ENCODE results near the gene BIRC5. TPM values are rescaled to one million over a fixed set of nuclear protein-coding genes. Genes with fewer than 3 reads are reported as not detected.
A peak's percentile ranks its signal among the peaks of the same experiment; 100 is the strongest.
"Not testable (repeated sequence)": the region's sequence is repeated elsewhere in the genome, so short reads cannot be mapped to it uniquely, and the experiment has no call there.

BIRC5 gene
- total RNA-seq, result 10.3 and 50.3 TPM in 2 replicates

DNA sequence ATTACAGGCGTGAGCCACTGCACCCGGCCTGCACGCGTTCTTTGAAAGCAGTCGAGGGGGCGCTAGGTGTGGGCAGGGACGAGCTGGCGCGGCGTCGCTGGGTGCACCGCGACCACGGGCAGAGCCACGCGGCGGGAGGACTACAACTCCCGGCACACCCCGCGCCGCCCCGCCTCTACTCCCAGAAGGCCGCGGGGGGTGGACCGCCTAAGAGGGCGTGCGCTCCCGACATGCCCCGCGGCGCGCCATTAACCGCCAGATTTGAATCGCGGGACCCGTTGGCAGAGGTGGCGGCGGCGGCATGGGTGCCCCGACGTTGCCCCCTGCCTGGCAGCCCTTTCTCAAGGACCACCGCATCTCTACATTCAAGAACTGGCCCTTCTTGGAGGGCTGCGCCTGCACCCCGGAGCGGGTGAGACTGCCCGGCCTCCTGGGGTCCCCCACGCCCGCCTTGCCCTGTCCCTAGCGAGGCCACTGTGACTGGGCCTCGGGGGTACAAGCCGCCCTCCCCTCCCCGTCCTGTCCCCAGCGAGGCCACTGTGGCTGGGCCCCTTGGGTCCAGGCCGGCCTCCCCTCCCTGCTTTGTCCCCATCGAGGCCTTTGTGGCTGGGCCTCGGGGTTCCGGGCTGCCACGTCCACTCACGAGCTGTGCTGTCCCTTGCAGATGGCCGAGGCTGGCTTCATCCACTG is at the start of gene BIRC5:
BIRC5 (plus strand) TSS at position 238 of the 690 bp plus-strand sequence; CDS start at position 302, 64 bp downstream.
- DNase-seq (ENCODE audit: low read depth in 2 of 2), result peak; percentile 84 to 91

- no peak for DNase-seq (ENCODE audit: low read depth in 2 of 2)
Measured at GRCh38 chr17:78164748-78165607, 49.1 kb upstream of the BIRC5 start.

DNA sequence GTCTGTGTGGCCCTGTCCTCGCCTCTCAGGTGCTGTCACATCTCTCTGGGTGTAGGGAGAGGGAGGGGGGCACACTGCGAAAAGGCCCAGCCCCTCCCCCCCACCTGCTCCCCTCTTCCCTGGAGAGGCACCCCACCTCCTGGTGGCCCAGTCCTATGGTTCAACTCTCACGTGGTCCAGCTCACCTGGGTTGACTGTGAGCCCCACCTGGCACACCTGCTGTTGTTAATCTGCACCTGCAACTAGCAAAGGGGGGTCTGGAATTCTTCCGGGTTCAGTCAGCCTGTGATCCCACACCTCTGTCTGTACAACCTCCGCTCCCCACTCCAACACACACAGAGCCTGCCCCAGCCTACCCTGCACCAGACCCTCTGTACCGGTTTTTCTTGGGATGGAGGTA is 47.6 kb upstream of the BIRC5 start:
- no peak for DNase-seq (ENCODE audit: low read depth in 2 of 2)

- peak; percentile 41 to 80 for DNase-seq (ENCODE audit: low read depth in 2 of 2)
Measured at GRCh38 chr17:78168242-78168902, 45.7 kb upstream of the BIRC5 start, which contains the start of gene SYNGR2. Gene SYNGR2 (plus strand): TSS chr17:78168581. CDS start chr17:78168617, 36 bp downstream.

GRCh38 chr17:78168903-78169793 is 44.9 kb upstream of the BIRC5 start:
- peak; percentile 47 to 63 for DNase-seq (ENCODE audit: low read depth in 2 of 2)

- no peak for DNase-seq (ENCODE audit: low read depth in 2 of 2)
Measured at GRCh38 chr17:78170692-78171590, 43.1 kb upstream of the BIRC5 start.

GRCh38 chr17:78171591-78172248 is 42.3 kb upstream of the BIRC5 start:
- DNase-seq (ENCODE audit: low read depth in 2 of 2), result not testable (repeated sequence)

- DNase-seq (ENCODE audit: low read depth in 2 of 2), result no peak
Measured at GRCh38 chr17:78172249-78173051, 41.6 kb upstream of the BIRC5 start.

- DNase-seq (ENCODE audit: low read depth in 2 of 2), result no peak
Measured at GRCh38 chr17:78173097-78173715, 40.8 kb upstream of the BIRC5 start.

DNA sequence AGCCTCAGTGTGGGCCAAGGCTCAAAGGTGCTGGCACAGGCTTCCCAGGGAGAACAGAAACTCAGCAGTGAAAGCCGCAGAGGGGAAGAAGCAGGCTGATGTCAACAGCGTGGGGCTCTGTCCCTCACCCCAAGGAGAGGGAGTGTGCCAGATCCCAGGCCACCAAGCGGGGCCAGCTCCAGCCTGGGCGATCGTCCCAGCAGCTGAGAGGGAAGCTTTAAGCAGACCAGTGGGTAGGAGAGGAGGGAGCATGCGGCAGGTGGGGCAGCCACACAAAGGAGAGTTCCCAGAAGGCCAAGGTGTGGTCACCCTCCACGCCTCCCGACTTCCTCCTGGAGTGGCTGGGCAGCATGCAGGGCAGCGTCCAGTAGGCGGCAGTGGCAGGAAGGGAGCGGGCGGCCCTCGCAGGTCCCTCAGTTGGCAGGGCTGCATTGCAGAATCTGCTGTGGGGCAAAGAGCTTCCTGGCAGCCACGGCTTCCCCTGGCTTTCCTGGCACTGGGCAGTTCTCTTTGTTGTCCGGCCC is 39.6 kb upstream of the BIRC5 start:
- peak; percentile 65 to 69 for DNase-seq (ENCODE audit: low read depth in 2 of 2)

- DNase-seq (ENCODE audit: low read depth in 2 of 2), result peak in 1 of 2 donors; percentile 59
Measured at GRCh38 chr17:78174870-78175642, 39.0 kb upstream of the BIRC5 start.

GRCh38 chr17:78175643-78175981 is 38.4 kb upstream of the BIRC5 start:
- no peak for DNase-seq (ENCODE audit: low read depth in 2 of 2)

- peak; percentile 50 to 71 for DNase-seq (ENCODE audit: low read depth in 2 of 2)
Measured at GRCh38 chr17:78176548-78177025, 37.5 kb upstream of the BIRC5 start.

DNA sequence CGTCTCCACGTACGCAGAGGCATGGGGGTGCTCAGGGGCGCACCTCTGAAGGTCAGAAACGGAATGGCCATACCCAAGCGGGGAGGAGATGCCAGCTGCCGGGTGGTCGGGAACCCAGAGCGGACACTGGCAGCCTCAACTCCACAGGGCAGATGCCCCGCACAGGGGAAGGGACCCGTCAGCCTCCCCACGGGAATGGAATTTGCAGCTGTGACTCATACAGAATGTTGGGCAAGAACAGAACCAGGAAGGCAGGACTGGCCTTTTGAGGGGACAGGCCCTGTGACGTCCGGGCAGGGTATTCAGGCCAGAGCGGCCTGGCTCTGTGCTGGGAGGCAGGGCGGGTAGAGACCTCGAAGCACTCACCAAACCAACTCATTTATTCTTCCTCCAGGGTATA is 34.7 kb upstream of the BIRC5 start:
- DNase-seq (ENCODE audit: low read depth in 2 of 2), result peak; percentile 33 to 61

- no peak for DNase-seq (ENCODE audit: low read depth in 2 of 2)
Measured at GRCh38 chr17:78180083-78180482, 34.0 kb upstream of the BIRC5 start.

DNA sequence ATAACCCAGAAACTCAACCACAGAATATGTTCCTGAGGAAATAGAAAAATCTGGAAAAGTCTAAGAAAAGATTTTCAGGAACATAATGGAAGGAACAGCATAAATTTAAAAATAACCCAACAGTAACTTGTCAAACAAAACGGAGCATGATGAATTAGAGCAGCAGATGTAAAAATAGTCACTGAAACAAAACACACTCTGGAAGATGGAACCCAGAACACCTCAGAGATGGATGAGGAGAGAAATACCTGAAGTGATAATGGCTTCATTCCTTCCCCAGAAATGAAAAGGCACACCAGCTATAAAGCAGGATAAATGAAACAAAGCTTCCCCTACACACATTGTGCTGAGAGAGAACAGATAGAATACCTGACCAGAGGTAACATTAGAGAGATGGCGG is 33.5 kb upstream of the BIRC5 start:
- DNase-seq (ENCODE audit: low read depth in 2 of 2), result no peak

DNA sequence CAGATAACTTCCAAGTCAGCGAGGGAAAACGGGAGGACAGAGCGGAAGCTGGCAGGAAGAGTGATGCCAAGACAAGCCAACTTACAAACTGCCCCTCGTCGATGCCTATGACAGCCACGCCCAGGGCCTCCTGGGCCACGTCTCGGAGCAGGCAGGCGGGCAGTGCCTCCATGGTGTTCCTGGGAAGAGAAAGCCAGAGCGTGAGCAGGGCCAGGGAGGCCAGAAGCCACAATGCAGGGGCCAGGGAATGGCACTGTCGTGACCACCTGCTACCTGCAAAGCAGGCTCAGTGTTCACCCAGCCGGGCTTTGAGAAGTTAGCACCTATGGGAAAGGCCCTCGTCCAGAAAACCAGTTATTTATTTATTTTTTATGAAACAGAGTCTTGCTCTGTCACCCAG is 31.5 kb upstream of the BIRC5 start:
- no peak for DNase-seq (ENCODE audit: low read depth in 2 of 2)

Measured in lung microvascular endothelial cell (primary cell).